WTC11 (cell line): Measurements from ENCODE around the gene CD226. TPM values are rescaled to one million over a fixed set of nuclear protein-coding genes. Genes with fewer than 3 reads are reported as not detected.

Source experiments
- ATAC-seq: fragments of 200-7000 bp; cut with Tn5 transposase; 2 replicates; pipeline ENCODE4 v1.10.0; 2021; ENCODE audit warnings: mild to moderate bottlenecking, moderate library complexity
- CTCF ChIA-PET: fragments of 300-600 bp; sonication (Branson Sonifier 250); formaldehyde crosslinking; loops from one replicate; lab custom pipeline; 2021; ENCODE audit warnings: antibody characterized with exemption; lab: Charles Lee
- POLR2A ChIA-PET: fragments of 350-600 bp; sonication (Branson Sonifier 250); formaldehyde crosslinking; loops from one replicate; lab custom pipeline; 2021; ENCODE audit warnings: antibody characterized with exemption; lab: Charles Lee
- DNase-seq: peaks from one replicate; pipeline ENCODE4 v3.0.0; 2021; ENCODE audit warnings: low spot score
- H3K27ac Mint-ChIP-seq: 2 replicates; pipeline ENCODE4 v1.8.0; 2021; ENCODE audit warnings: mixed read lengths
- H3K27me3 Mint-ChIP-seq: 2 replicates; pipeline ENCODE4 v1.8.0; 2021; ENCODE audit warnings: low read depth, mild to moderate bottlenecking, moderate library complexity, mixed read lengths
- H3K36me3 Mint-ChIP-seq: 2 replicates; pipeline ENCODE4 v1.8.0; 2021; ENCODE audit warnings: mixed read lengths
- H3K4me1 Mint-ChIP-seq: 2 replicates; pipeline ENCODE4 v1.8.0; 2022; ENCODE audit warnings: mixed read lengths
- H3K4me3 Mint-ChIP-seq: 2 replicates; pipeline ENCODE4 v1.8.0; 2021; ENCODE audit warnings: mild to moderate bottlenecking, moderate library complexity, mixed read lengths
- H3K9me3 Mint-ChIP-seq: 2 replicates; pipeline ENCODE4 v1.8.0; 2021; ENCODE audit warnings: mixed read lengths
- ATF6 ChIP-seq: sonication (generic); formaldehyde crosslinking; IDR thresholded peaks from 2 replicates; pipeline ENCODE4 v1.8.1; 2023; ENCODE audit warnings: mild to moderate bottlenecking, missing genetic modification reagents
- CREB1 ChIP-seq: sonication (generic); formaldehyde crosslinking; IDR thresholded peaks from 2 replicates; pipeline ENCODE4 v1.8.0; 2023; ENCODE audit warnings: mild to moderate bottlenecking, missing genetic modification reagents
- E2F4 ChIP-seq: sonication (generic); formaldehyde crosslinking; IDR thresholded peaks from 2 replicates; pipeline ENCODE4 v1.8.1; 2022; ENCODE audit warnings: low read depth, mild to moderate bottlenecking, moderate library complexity, missing genetic modification reagents, borderline replicate concordance
- ELF4 ChIP-seq: sonication (generic); formaldehyde crosslinking; IDR thresholded peaks from 2 replicates; pipeline ENCODE4 v1.8.1; 2022; ENCODE audit warnings: low read depth, mild to moderate bottlenecking, moderate library complexity, missing genetic modification reagents
- ERG ChIP-seq: fragments of 250-450 bp; sonication (Bioruptor Pico); IDR thresholded peaks from 2 replicates; pipeline ENCODE4 v1.8.0; 2021; ENCODE audit warnings: mild to moderate bottlenecking
- MLX ChIP-seq: sonication (generic); formaldehyde crosslinking; IDR thresholded peaks from 2 replicates; pipeline ENCODE4 v1.8.1; 2023; ENCODE audit warnings: mild to moderate bottlenecking, missing genetic modification reagents, moderate library complexity
- NR2C2 ChIP-seq: sonication (generic); formaldehyde crosslinking; IDR thresholded peaks from 2 replicates; pipeline ENCODE4 v1.8.0; 2022; ENCODE audit warnings: mild to moderate bottlenecking, missing genetic modification reagents
- OVOL2 ChIP-seq: fragments of 250-450 bp; sonication (Bioruptor Pico); IDR thresholded peaks from 2 replicates; pipeline ENCODE4 v1.9.0; 2021; ENCODE audit warnings: mild to moderate bottlenecking, borderline replicate concordance
- PRDM15 ChIP-seq: sonication (generic); formaldehyde crosslinking; IDR thresholded peaks from 2 replicates; pipeline ENCODE4 v1.8.0; 2022; ENCODE audit warnings: missing genetic modification reagents
- PREB ChIP-seq: sonication (generic); formaldehyde crosslinking; IDR thresholded peaks from 2 replicates; pipeline ENCODE4 v1.8.1; 2022; ENCODE audit warnings: mild to moderate bottlenecking, missing genetic modification reagents, moderate library complexity, borderline replicate concordance
- RELA ChIP-seq: sonication (generic); formaldehyde crosslinking; IDR thresholded peaks from 2 replicates; pipeline ENCODE4 v1.8.1; 2022; ENCODE audit warnings: missing genetic modification reagents, mild to moderate bottlenecking, borderline replicate concordance
- RORB ChIP-seq: fragments of 250-450 bp; sonication (Bioruptor Pico); IDR thresholded peaks from 2 replicates; pipeline ENCODE4 v1.9.0; 2021; ENCODE audit warnings: mild to moderate bottlenecking
- SMAD3 ChIP-seq: sonication (generic); formaldehyde crosslinking; IDR thresholded peaks from 2 replicates; pipeline ENCODE4 v1.8.0; 2022; ENCODE audit warnings: missing genetic modification reagents, mild to moderate bottlenecking, borderline replicate concordance
- SOX15 ChIP-seq: fragments of 250-450 bp; sonication (Bioruptor Pico); IDR thresholded peaks from 2 replicates; pipeline ENCODE4 v1.9.0; 2021; ENCODE audit warnings: mild to moderate bottlenecking
- SP1 ChIP-seq: sonication (generic); formaldehyde crosslinking; conservative IDR thresholded peaks from 2 replicates; pipeline ENCODE4 v1.8.1; 2022; ENCODE audit warnings: missing genetic modification reagents
- TCF7 ChIP-seq: sonication (generic); formaldehyde crosslinking; IDR thresholded peaks from 2 replicates; pipeline ENCODE4 v1.8.0; 2022; ENCODE audit warnings: mild to moderate bottlenecking, low read depth, missing genetic modification reagents, moderate library complexity
- ZNF232 ChIP-seq: sonication (generic); formaldehyde crosslinking; IDR thresholded peaks from 2 replicates; pipeline ENCODE4 v1.8.0; 2022; ENCODE audit warnings: mild to moderate bottlenecking, missing genetic modification reagents
- ZNF263 ChIP-seq: sonication (generic); formaldehyde crosslinking; IDR thresholded peaks from 2 replicates; pipeline ENCODE4 v1.8.1; 2022; ENCODE audit warnings: low read depth, mild to moderate bottlenecking, moderate library complexity, missing genetic modification reagents
- ZNF281 ChIP-seq: sonication (generic); formaldehyde crosslinking; IDR thresholded peaks from 2 replicates; pipeline ENCODE4 v1.8.0; 2023; ENCODE audit warnings: mild to moderate bottlenecking, missing genetic modification reagents
- ZNF396 ChIP-seq: fragments of 250-450 bp; sonication (Bioruptor Pico); IDR thresholded peaks from 2 replicates; pipeline ENCODE4 v1.8.0; 2021; ENCODE audit warnings: mild to moderate bottlenecking, moderate library complexity, borderline replicate concordance
- ZSCAN18 ChIP-seq: fragments of 250-450 bp; sonication (Bioruptor Pico); IDR thresholded peaks from 2 replicates; pipeline ENCODE4 v2.1.2; 2022; ENCODE audit warnings: mild to moderate bottlenecking, moderate library complexity
- total RNA-seq: library from RNA; stranded (reverse); gene quantifications from 3 replicates; pipeline ENCODE4 v1.2.3, GENCODE V29; 2021

Gene CD226
- total RNA-seq, 1 experiment from 2014 or later, result 0.24 TPM

GRCh38 chr18:69872661-69873060 lies 75.0 kb downstream of the CD226 start:
- Mint-ChIP-seq H3K9me3 (no peaks in the 10 kb centered on the region), H3K4me3 (no peak overlapping the region)
- DNase-seq (no peak), ATAC-seq (no peak)
- CTCF ChIA-PET, result interaction anchor here (1.3 kb wide), 1 partner anchor 87 kb away, joined by 3 read pairs; no protein-coding TSS in a partner anchor
- TF ChIP-seq PREB (no peak), NR2C2 (CRISPR knock-in tag) (no peak), SMAD3 (no peak), RORB (CRISPR knock-in tag) (no peak), SOX15 (no peak), SP1 (CRISPR knock-in tag) (no peak), CREB1 (CRISPR knock-in tag) (no peak), RELA (CRISPR knock-in tag) (no peak), TCF7 (CRISPR knock-in tag) (no peak), ZNF396 (CRISPR knock-in tag) (no peak), E2F4 (CRISPR knock-in tag) (no peak), PRDM15 (CRISPR knock-in tag) (no peak), MLX (CRISPR knock-in tag) (no peak), ZSCAN18 (CRISPR knock-in tag) (no peak), ZNF232 (no peak), ERG (CRISPR knock-in tag) (no peak), OVOL2 (no peak)
- TF ChIP-seq, all 79 proteins: peak for 0
- no peak overlapping the region for H3K27ac Mint-ChIP-seq
- POLR2A ChIA-PET, result no interaction called here
- H3K36me3 Mint-ChIP-seq, result no peaks in the 10 kb centered on the region
- H3K27me3 Mint-ChIP-seq, result no peaks in the 10 kb centered on the region
- H3K4me1 Mint-ChIP-seq, result peaks cover 6% of the 10 kb centered on the region

GRCh38 chr18:69871363-69871762 lies 76.3 kb downstream of the CD226 start:
- Mint-ChIP-seq H3K4me1 (no peaks in the 10 kb centered on the region), H3K27ac (no peak overlapping the region), H3K36me3 (no peaks in the 10 kb centered on the region), H3K27me3 (no peaks in the 10 kb centered on the region), H3K9me3 (no peaks in the 10 kb centered on the region), H3K4me3 (no peak overlapping the region)
- ChIA-PET POLR2A (no interaction called here), CTCF (no interaction called here)
- ATAC-seq (no peak), DNase-seq (no peak)
- TF ChIP-seq ZNF263 (CRISPR knock-in tag), result no peak
- TF ChIP-seq TCF7 (CRISPR knock-in tag), result no peak
- no peak for TF ChIP-seq ZNF281 (CRISPR knock-in tag)
- TF ChIP-seq ATF6 (CRISPR knock-in tag), result no peak
- TF ChIP-seq ELF4 (CRISPR knock-in tag), result no peak
